Mesothelial cell of epicardium (in vitro differentiated cells): ENCODE data around the gene SLC2A1. TPM values are rescaled to one million over a fixed set of nuclear protein-coding genes. Genes with fewer than 3 reads are reported as not detected.

Experiments
- DNase-seq, 2 experiments: peaks; one replicate each; pipeline ENCODE4 v3.0.0; 2021; ENCODE audit warnings: low spot score in 2 of 2; ENCODE audit not compliant: unreplicated experiment in 2 of 2
- H3K27ac Mint-ChIP-seq: 2 replicates; pipeline ENCODE4 v1.8.0; 2021; ENCODE audit warnings: mixed read lengths
- H3K27me3 Mint-ChIP-seq: 2 replicates; pipeline ENCODE4 v1.8.0; 2021; ENCODE audit warnings: low read depth, mixed read lengths
- H3K36me3 Mint-ChIP-seq: 2 replicates; pipeline ENCODE4 v1.8.0; 2021; ENCODE audit warnings: mixed read lengths
- H3K4me1 Mint-ChIP-seq: 2 replicates; pipeline ENCODE4 v1.8.0; 2021; ENCODE audit warnings: mixed read lengths
- H3K4me3 Mint-ChIP-seq: 2 replicates; pipeline ENCODE4 v1.8.0; 2021; ENCODE audit warnings: mild to moderate bottlenecking, moderate library complexity, mixed read lengths
- H3K9me3 Mint-ChIP-seq: 2 replicates; pipeline ENCODE4 v1.8.0; 2021; ENCODE audit warnings: mixed read lengths
- CTCF ChIP-seq: fragments of 200-600 bp; sonication (generic); IDR thresholded peaks from one replicate; pipeline ENCODE4 v1.5.0; 2021; ENCODE audit warnings: antibody characterized with exemption; ENCODE audit not compliant: unreplicated experiment
- total RNA-seq: library from RNA; stranded (reverse); gene quantifications from 3 replicates; pipeline ENCODE4 v1.2.1, GENCODE V29; 2021

Gene SLC2A1
- total RNA-seq, 1 donor from 2014 or later = 786 TPM

- Mint-ChIP-seq H3K9me3 (no peaks in the 10 kb centered on the region), H3K4me1 (peaks cover 32% of the 10 kb centered on the region), H3K36me3 (no peaks in the 10 kb centered on the region), H3K27ac (peak overlapping the region; percentile 92), H3K4me3 (no peak overlapping the region), H3K27me3 (no peaks in the 10 kb centered on the region)
- no peak for DNase-seq
- no peak for TF ChIP-seq CTCF
Observed at GRCh38 chr1:42966688-42967612, 8.3 kb upstream of the SLC2A1 start.

GRCh38 chr1:42965378-42965777, 6.7 kb upstream of the SLC2A1 start:
- Mint-ChIP-seq H3K27me3 (no peaks in the 10 kb centered on the region), H3K36me3 (no peaks in the 10 kb centered on the region), H3K4me3 (no peak overlapping the region), H3K9me3 (no peaks in the 10 kb centered on the region), H3K27ac (peak overlapping the region; percentile 71), H3K4me1 (peaks cover 46% of the 10 kb centered on the region)
- no peak for TF ChIP-seq CTCF
- DNase-seq = no peak

DNA sequence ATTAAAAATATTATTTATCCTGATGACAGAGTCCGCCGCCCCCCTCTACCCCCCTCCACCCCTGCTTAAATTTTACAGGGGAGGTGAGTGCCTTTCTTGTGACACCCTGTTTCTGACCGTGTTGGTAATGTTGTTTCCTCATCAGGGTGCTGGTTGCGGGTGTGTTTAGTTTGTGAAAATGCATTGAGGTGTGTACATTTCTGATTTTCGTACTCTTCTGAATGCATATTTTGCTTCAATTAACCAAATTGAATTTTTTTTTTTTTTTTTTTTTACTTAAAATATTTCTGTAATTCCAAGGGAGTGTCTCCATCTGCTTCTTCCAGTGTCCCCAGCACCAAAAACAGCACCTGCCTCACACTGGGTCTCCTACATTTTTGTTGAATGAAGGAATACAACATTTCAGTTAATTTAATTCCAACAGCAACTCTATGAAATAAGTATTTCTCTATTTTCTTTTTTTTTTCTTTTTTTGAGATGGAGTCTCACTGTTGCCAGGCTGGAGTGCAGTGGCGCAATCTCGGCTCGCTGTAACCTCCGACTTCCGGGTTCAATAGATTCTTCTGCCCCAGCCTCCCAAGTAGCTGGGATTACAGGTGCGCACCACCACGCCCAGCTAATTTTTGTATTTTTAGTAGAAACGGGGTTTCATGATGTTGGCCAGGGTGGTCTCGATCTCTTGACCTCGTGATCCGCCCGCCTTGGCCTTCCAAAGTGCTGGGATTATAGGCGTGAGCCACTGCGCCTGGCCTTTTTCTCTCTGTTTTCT, 5.6 kb upstream of the SLC2A1 start:
- Mint-ChIP-seq H3K27me3 (no peaks in the 10 kb centered on the region), H3K27ac (peak overlapping the region; percentile 91), H3K4me1 (peaks cover 53% of the 10 kb centered on the region), H3K9me3 (no peaks in the 10 kb centered on the region), H3K36me3 (no peaks in the 10 kb centered on the region), H3K4me3 (no peak overlapping the region)
- no peak for TF ChIP-seq CTCF
- DNase-seq = no peak

DNA sequence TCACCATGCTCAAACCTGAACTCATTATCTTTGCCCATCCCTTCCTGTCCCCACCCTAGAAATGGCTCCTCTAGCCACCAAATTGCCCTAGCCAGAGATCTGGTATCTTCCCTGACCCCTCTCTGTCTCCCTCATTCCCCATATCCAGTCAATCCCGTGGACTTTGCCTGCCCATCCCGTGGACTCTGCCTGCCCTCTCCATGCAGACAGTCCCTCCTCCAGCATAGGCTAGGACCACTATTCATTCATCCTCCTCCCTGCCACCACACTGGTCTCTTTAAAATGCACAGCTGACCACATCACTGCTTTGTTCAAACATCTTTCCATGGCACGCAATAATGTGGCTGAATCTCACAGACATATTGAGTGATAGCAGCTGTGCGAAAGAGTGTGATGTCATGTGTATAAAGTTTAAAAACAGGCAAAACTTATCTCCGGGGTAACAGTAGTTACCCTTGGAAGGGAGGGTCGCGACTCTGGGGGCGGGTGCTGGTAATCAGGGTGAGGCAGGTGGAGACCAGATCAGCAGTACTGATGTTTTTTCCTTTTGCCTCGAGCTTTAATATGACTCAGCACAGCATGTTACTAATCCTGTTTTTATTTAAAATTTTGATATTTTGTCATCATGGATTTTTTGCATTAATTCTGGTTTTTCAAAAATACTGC, 4.8 kb upstream of the SLC2A1 start:
- Mint-ChIP-seq H3K4me3 (peak overlapping the region; percentile 30), H3K36me3 (no peaks in the 10 kb centered on the region), H3K4me1 (peaks cover 53% of the 10 kb centered on the region), H3K9me3 (no peaks in the 10 kb centered on the region), H3K27me3 (no peaks in the 10 kb centered on the region), H3K27ac (peak overlapping the region; percentile 91)
- no peak for DNase-seq
- no peak for TF ChIP-seq CTCF

- Mint-ChIP-seq H3K9me3 (no peaks in the 10 kb centered on the region), H3K27ac (peak overlapping the region; percentile 91), H3K27me3 (no peaks in the 10 kb centered on the region), H3K36me3 (no peaks in the 10 kb centered on the region), H3K4me1 (peaks cover 53% of the 10 kb centered on the region), H3K4me3 (peak overlapping the region; percentile 18)
- no peak for DNase-seq
- no peak for TF ChIP-seq CTCF
Observed at GRCh38 chr1:42962641-42963377, 4.1 kb upstream of the SLC2A1 start.
